ENCODE measurements around the gene GNB2.

Gene GNB2

GRCh38 chr7:100705320-100705752 is 31.8 kb downstream of the GNB2 start:
- Histone ChIP-seq H3F3A (ENCODE audit: insufficient read depth, low read length) (no peaks in the 10 kb centered on the region), H3K79me2 (ENCODE audit: insufficient read depth, low read length) (peaks cover 8% of the 10 kb centered on the region; the same call in 1 of the 2 replicates), H3K36me3 (ENCODE audit: insufficient read depth, low read length) (peaks cover 23% of the 10 kb centered on the region), H3K4me2 (ENCODE audit: low read length) (peak overlapping the region; percentile 77), H3K9me3 (ENCODE audit: low read length) (no peaks in the 10 kb centered on the region), H3K27ac (ENCODE audit: low read depth, low read length, poor library complexity, severe bottlenecking) (peak overlapping the region; percentile 50), H4K20me1 (ENCODE audit: insufficient read depth, low read length) (no peaks in the 10 kb centered on the region), H2AFZ (ENCODE audit: low read length) (peak overlapping the region; percentile 3; the same call in 1 of the 2 replicates), H3K4me3 (ENCODE audit: low read depth, low read length, poor library complexity, severe bottlenecking) (peak overlapping the region; percentile 84), H3K9ac (ENCODE audit: low read length) (peak overlapping the region; percentile 94), H3K4me1 (ENCODE audit: insufficient read depth, low read length, severe bottlenecking) (peaks cover 16% of the 10 kb centered on the region), H3K27me3 (ENCODE audit: insufficient read depth, low read length) (no peaks in the 10 kb centered on the region), H3K9me2 (ENCODE audit: low read depth, low read length) (no peaks in the 10 kb centered on the region)
- TF ChIP-seq CTCF (IDR thresholded peaks at IDR 0.05; ENCODE audit: low read length), result peak; percentile 98
- TF ChIP-seq EZH2 (IDR thresholded peaks at IDR 0.05; ENCODE audit: borderline replicate concordance, low read length), result no peak

- H3K36me3 ChIP-seq (ENCODE audit: insufficient read depth, low read length), result peaks cover 23% of the 10 kb centered on the region
- TF ChIP-seq CTCF (IDR thresholded peaks at IDR 0.05; ENCODE audit: low read length) (no peak), EZH2 (IDR thresholded peaks at IDR 0.05; ENCODE audit: borderline replicate concordance, low read length) (no peak)
- peaks cover 8% of the 10 kb centered on the region; the same call in 1 of the 2 replicates for H3K79me2 ChIP-seq (ENCODE audit: insufficient read depth, low read length)
- H3K27me3 ChIP-seq (ENCODE audit: insufficient read depth, low read length), result no peaks in the 10 kb centered on the region
- no peaks in the 10 kb centered on the region for H3K9me2 ChIP-seq (ENCODE audit: low read depth, low read length)
- H3K4me2 ChIP-seq (ENCODE audit: low read length), result peak within 1 kb of the TSS; percentile 77
- H3K4me1 ChIP-seq (ENCODE audit: insufficient read depth, low read length, severe bottlenecking), result peaks cover 16% of the 10 kb centered on the region
- no peaks in the 10 kb centered on the region for H4K20me1 ChIP-seq (ENCODE audit: insufficient read depth, low read length)
- H3K4me3 ChIP-seq (ENCODE audit: low read depth, low read length, poor library complexity, severe bottlenecking), result peak within 1 kb of the TSS; percentile 84
- no peaks in the 10 kb centered on the region for H3F3A ChIP-seq (ENCODE audit: insufficient read depth, low read length)
- H2AFZ ChIP-seq (ENCODE audit: low read length), result peak within 1 kb of the TSS; percentile 3; the same call in 1 of the 2 replicates
- H3K9me3 ChIP-seq (ENCODE audit: low read length), result no peaks in the 10 kb centered on the region
- H3K27ac ChIP-seq (ENCODE audit: low read depth, low read length, poor library complexity, severe bottlenecking), result peak within 1 kb of the TSS; percentile 50
- H3K9ac ChIP-seq (ENCODE audit: low read length), result peak within 1 kb of the TSS; percentile 94
Measured at GRCh38 chr7:100705753-100706671, 32.5 kb downstream of the GNB2 start, which contains the start of gene POP7. TSS of gene POP7 (plus strand) at chr7:100706121. CDS start at chr7:100706831, 710 bp downstream.

GRCh38 chr7:100706672-100707311 is 33.3 kb downstream of the GNB2 start:
- no peak overlapping the region for H2AFZ ChIP-seq (ENCODE audit: low read length)
- H3K27ac ChIP-seq (ENCODE audit: low read depth, low read length, poor library complexity, severe bottlenecking), result peak overlapping the region; percentile 12

More at GRCh38 chr7:100706672-100707311, 33.3 kb downstream of the GNB2 start:
- Histone ChIP-seq H3K79me2 (ENCODE audit: insufficient read depth, low read length) (peaks cover 8% of the 10 kb centered on the region; the same call in 1 of the 2 replicates), H4K20me1 (ENCODE audit: insufficient read depth, low read length) (no peaks in the 10 kb centered on the region), H3K9me2 (ENCODE audit: low read depth, low read length) (no peaks in the 10 kb centered on the region), H3K4me2 (ENCODE audit: low read length) (peak overlapping the region; percentile 77), H3K4me3 (ENCODE audit: low read depth, low read length, poor library complexity, severe bottlenecking) (peak overlapping the region; percentile 84), H3K36me3 (ENCODE audit: insufficient read depth, low read length) (peaks cover 23% of the 10 kb centered on the region), H3K9me3 (ENCODE audit: low read length) (no peaks in the 10 kb centered on the region), H3K27me3 (ENCODE audit: insufficient read depth, low read length) (no peaks in the 10 kb centered on the region), H3F3A (ENCODE audit: insufficient read depth, low read length) (no peaks in the 10 kb centered on the region), H3K9ac (ENCODE audit: low read length) (peak overlapping the region; percentile 94), H3K4me1 (ENCODE audit: insufficient read depth, low read length, severe bottlenecking) (peaks cover 16% of the 10 kb centered on the region)
- no peak for TF ChIP-seq CTCF (IDR thresholded peaks at IDR 0.05; ENCODE audit: low read length)
- TF ChIP-seq EZH2 (IDR thresholded peaks at IDR 0.05; ENCODE audit: borderline replicate concordance, low read length), result no peak
